HG03342 (cell line): Measurements from ENCODE around the gene YWHAG.
"Not testable (repeated sequence)": the region's sequence is repeated elsewhere in the genome, so short reads cannot be mapped to it uniquely, and the experiment has no call there.

Experiments used
- ATAC-seq: cut with Tn5 transposase; IDR thresholded peaks from one replicate; pipeline ENCODE4 v1.9.1; 2021; ENCODE audit warnings: mild to moderate bottlenecking, moderate library complexity; ENCODE audit not compliant: unreplicated experiment

The YWHAG gene

DNA sequence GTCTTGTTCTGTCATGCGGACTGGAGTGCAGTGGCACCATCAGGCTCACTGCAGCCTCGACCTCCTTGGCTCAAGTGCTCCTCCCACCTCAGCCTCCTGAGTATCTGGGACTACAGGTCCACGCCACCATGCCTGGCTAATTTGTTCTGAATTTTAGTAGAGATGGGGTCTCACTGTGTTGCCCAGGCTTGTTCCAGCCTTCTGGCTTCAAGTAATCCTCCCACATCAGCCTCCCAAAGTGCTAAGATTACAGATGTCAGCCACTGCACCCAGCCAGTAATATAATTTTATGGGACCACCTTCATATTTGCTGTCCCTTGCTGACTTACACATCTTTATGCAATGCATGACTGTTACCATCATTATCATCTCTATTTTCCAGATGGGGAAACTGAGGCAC, 57.8 kb downstream of the YWHAG start:
- ATAC-seq: no peak

GRCh38 chr7:76300166-76300731, 58.5 kb downstream of the YWHAG start:
- ATAC-seq: no peak

GRCh38 chr7:76296743-76297740, 61.7 kb downstream of the YWHAG start:
- ATAC-seq: no peak

DNA sequence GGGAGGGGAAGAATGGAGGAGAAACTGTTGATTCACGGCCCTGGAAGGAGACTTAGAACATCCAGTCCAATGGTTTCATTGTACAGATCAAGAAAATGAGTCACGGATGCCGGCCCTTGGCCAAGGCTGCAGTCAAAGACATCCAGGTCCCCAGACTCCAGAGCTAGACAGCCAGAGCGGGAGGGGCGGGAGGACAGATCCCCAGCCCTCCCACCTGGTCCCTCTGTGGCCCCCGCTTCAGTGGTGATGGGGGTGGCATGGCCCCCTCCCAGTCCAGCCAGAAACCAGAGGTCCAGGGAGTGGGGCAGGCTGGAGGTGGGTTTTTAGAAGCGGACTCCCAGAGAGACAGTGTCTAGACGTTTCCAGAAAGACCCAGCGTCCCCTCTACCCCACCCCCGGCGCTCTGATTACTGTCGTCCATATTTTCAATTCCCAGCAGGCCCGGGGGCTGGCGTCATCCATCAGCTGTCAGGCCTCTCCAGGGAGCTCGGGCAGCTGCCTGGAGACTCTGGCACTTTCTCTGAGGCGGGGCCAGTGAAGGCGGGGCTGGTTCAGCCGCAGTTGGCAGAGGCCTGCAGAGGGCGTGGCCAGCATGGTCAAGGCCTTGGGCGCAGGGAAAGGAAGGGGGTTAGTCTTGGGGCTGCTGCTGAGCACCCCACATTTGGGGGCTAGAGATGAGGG, 64.3 kb downstream of the YWHAG start:
- peak; percentile 40 for ATAC-seq

DNA sequence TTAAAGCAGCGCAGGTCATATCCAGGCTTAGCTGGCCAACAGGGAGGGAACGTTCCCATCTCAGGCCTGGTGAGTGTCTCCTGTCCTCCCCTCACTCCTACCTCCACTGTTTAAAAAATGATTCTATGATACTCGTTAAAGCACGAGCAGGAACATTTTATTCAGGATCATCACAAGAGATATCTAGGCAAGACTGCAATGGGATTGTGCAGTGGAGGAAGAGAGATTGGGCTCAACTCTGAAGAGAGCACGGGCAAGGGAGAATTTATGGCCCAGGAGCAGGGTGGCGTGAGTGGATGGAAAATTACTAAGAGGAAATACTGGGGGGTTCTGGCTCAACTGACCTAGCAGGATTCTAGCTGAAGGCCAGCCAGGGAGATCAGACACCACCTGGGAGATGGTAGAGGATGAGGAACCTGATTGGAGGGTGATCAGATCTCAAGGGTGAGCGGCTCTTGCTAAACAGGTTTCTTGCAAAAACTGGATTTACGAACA, 65.3 kb downstream of the YWHAG start:
- ATAC-seq: no peak

DNA sequence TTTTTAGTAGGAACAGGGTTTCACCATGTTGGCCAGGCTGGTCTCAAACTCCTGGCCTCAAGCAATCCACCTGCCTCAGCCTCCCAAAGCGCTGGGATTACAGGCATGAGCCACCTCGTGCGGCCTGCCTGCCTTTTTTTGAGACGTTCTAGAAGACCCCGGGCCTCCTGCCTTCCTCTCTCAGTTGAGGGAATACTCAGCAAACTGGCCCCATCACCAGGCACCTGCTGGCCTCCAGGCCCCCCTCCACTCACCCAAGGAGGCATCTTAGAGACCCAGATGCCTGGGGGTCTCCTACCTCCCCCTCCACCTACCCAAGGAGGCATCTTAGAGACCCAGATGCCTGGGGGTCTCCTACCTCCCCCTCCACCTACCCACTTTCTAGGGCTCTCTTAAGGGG, 65.9 kb downstream of the YWHAG start:
- ATAC-seq: not testable (repeated sequence)

- ATAC-seq: peak; percentile 9
These were observed 66.6 kb downstream of the YWHAG start for GRCh38 chr7:76292213-76292573.

DNA sequence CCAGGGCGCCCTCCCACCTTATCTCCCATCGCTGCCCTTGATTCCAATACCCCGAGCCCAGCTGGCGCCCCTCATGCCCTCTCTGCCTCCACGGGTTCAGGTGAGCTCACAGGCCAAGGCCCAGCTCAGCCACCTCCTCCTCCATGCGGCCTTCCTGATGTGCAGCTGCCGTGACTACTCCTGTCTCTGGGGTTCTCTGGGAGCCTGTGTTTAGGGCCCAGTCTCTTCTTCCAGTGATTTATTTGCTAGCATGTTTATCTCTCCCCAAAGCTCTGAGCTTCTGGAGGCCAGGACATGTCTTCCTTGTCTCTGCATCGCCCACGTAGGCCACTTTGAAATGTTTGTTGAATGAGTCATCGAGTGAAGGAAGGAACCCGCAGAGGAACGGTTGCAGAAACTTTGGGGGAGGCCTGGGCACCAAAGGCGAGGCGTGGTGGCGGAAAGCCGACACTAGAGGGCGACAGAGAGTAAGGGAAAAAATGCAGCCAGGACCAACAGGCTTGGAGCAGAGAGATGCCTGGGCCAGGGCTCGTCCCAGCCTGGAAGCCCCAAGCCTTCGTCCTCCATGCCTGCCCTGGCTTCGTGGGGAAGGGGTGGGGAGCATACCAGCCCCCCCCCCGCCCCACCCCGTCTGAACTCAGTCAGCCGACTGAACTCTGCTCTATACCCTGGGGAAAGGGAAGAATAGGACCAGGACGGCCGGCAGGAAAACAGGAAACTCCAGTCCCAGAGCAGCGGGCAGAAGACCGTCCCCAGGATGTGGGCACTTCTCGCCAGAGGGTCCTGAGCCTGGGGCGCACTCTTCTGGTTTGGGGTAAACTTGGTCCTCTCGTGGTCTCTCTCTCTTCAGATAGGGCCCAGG, 67.2 kb downstream of the YWHAG start:
- peak; percentile 82 for ATAC-seq

DNA sequence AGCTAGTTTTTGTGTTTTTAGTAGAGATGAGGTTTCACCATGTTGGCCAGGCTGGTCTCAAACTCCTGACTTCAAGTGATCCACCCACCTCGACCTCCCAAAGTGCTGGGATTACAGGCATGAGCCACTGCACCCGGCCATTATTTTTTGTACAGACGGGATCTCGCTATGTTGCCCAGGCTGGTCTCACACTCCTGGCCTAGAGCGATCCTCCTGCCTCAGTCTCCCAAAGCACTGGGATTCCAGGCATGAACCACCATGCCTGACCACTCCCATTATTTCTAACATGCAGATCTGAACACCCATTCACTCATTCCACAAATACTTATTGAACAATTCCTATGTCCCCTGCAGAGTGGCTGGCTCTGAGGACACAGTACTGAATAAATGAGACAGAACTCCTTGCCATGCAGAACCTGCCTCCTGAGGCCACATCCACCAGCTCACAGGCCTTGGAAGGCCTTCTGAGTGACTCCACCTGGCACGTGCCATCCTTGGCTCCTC, 67.9 kb downstream of the YWHAG start:
- ATAC-seq: not testable (repeated sequence)

GRCh38 chr7:76286842-76287403, 71.9 kb downstream of the YWHAG start:
- ATAC-seq: no peak

GRCh38 chr7:76285604-76286374, 73.0 kb downstream of the YWHAG start:
- ATAC-seq: no peak

GRCh38 chr7:76283254-76284159, 75.3 kb downstream of the YWHAG start:
- ATAC-seq: no peak

DNA sequence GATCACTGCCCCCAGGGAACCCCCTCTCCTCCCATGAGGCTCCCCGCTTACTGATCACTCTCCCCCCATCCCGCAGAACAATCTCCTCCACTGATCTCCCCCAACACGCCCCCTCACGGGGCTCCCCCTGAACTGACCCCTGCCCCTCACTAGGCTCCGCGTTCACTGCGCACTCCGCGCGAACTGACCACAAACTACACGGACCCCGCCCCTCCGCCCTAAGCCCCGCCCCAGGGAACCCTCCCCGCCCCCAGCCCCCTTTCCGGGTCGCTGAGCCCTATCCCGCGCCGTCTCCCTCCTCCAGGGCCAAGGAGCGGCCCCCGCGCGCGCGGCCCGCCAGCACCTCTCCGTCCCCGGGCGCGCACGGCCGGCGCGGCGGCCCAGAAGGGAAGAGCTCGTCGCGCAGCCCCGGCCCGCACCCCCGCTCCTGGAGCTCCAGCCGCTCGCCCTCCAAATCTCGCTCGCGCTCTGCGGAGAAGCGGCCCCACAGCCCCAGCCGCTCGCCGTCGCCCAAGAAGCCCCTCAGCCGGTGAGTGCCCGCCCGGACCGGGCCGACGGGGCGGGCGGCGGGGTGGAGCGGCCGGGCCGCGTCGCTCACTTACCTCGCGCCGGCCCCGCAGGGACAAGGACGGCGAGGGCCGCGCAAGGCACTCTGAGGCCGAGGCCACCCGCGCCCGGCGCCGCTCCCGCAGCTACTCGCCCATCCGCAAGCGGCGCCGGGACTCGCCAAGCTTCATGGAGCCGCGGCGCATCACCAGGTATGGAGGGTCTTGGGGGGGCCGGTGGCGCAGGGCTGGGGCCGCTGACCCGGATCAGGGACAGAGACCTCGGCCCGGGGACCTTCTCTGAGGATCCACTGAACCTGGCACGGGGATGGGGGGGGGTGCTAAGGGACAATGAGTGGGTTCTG, 76.2 kb downstream of the YWHAG start:
- ATAC-seq: no peak

DNA sequence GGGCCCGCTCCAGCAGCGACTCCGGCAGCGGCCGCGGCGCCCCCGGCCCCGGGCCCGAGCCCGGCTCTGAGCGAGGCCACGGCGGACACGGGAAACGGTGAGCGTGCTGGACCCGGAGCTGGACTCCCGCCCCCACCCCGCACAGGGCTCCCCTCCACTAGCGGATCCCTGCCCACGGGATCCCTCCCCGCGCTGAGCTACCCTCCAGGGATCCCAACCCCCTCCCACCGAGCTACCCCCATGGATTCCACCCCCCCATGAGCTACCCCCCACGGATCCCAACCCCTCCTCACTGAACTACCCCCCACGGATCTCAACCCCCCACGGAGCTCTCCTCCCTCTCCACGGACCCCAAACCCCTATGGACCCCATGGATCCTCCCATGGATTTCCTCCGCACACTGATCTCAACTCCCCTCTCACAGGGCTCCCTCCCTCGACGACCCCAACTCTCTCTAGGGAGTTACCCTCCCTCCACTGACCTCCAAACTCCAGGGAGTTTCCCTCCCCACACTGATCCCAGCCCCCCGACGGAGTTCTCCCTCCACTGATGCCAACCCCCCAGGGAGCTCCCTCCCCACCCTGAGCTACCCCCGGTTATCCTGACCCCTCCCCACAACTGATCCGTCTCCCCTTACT, 77.0 kb downstream of the YWHAG start:
- ATAC-seq: no peak

- ATAC-seq: no peak
These were observed 77.6 kb downstream of the YWHAG start for GRCh38 chr7:76281006-76281705.

GRCh38 chr7:76280408-76280807, 78.4 kb downstream of the YWHAG start:
- no peak for ATAC-seq
